Prostate gland (tissue), 2 donors: ENCODE results near the gene FAR1. TPM values are rescaled to one million over a fixed set of nuclear protein-coding genes. Genes with fewer than 3 reads are reported as not detected.
"Not testable (repeated sequence)": the region's sequence is repeated elsewhere in the genome, so short reads cannot be mapped to it uniquely, and the experiment has no call there.

Experiments
- DNase-seq: peaks from one replicate; pipeline ENCODE4 v3.0.0-alpha.2; 2019; ENCODE audit warnings: low spot score
- H3K27ac ChIP-seq, 2 donors: fragments of 200-600 bp; sonication (generic); 2 replicates each; pipeline ENCODE4 v1.5.1; 2017 to 2019
- H3K27me3 ChIP-seq: fragments of 200-600 bp; sonication (generic); replicated peaks from 2 replicates; pipeline ENCODE4 v1.5.1; 2019; ENCODE audit not compliant: insufficient read depth
- H3K36me3 ChIP-seq, 2 donors: fragments of 200-600 bp; sonication (generic); 1 replicate in 1 of 2; 2 replicates in 1 of 2; pipeline versions ENCODE4 v1.5.1 to v1.8.1; 2017 to 2019
- H3K4me1 ChIP-seq: fragments of 200-600 bp; sonication (generic); replicated peaks from 2 replicates; pipeline ENCODE4 v1.5.1; 2019
- H3K4me3 ChIP-seq, 2 donors: fragments of 200-600 bp; sonication (generic); 2 replicates each; pipeline ENCODE4 v1.5.1; 2017 to 2019
- H3K9me3 ChIP-seq: fragments of 200-600 bp; sonication (generic); 2 replicates; pipeline ENCODE4 v1.5.1; 2017
- CTCF ChIP-seq, 4 experiments: fragments of 200-600 bp in 2 of 4; fragments of 450-650 bp in 2 of 4; sonication (generic) in 2 of 4; IDR thresholded peaks; 1 replicate in 3 of 4; 2 replicates in 1 of 4; pipeline ENCODE4 v1.5.1; 2016 to 2019; ENCODE audit warnings: antibody characterized with exemption in 4 of 4, mild to moderate bottlenecking in 2 of 4, moderate library complexity in 2 of 4
- POLR2A ChIP-seq: fragments of 450-650 bp; IDR thresholded peaks from one replicate; pipeline ENCODE4 v1.6.1; 2016; ENCODE audit warnings: antibody characterized with exemption, mild to moderate bottlenecking
- POLR2AphosphoS5 ChIP-seq: sonication (generic); formaldehyde crosslinking; IDR thresholded peaks from one replicate; pipeline ENCODE4 v1.6.1; 2017; ENCODE audit warnings: antibody characterized with exemption
- WGBS: methylation state at CpG from one replicate; pipeline ENCODE4 v1.1.5; 2018; 5-methylcytosine and 5-hydroxymethylcytosine counted together
- intact Hi-C: fragments of 100-400 bp; cut with DNase I; formaldehyde crosslinking; loops from one replicate; pipeline ENCODE4 v1.14.2; 2022
- total RNA-seq, 2 donors: library from RNA; depleted of rRNA; stranded (reverse); fragments of >200 nt; gene quantifications; one replicate each; pipeline ENCODE4 v1.1.0, GENCODE V29; 2016

The FAR1 gene
- total RNA-seq, 2 donors from 2014 or later: 24.5 to 28.0 TPM

- Histone ChIP-seq H3K36me3 (no peaks in the 10 kb centered on the region), H3K4me1 (no peaks in the 10 kb centered on the region), H3K27ac (no peak overlapping the region), H3K27me3 (no peaks in the 10 kb centered on the region), H3K4me3 (no peak overlapping the region), H3K9me3 (no peaks in the 10 kb centered on the region)
- WGBS: 94% methylated on average over 3 of the region's 3 CpGs
- intact Hi-C loops: no loop called here
- TF ChIP-seq CTCF (IDR thresholded peaks at IDR 0.05) (no peak), POLR2A (no peak), POLR2AphosphoS5 (no peak)
- DNase-seq: no peak
Observed at GRCh38 chr11:13734530-13734929, 66.1 kb downstream of the FAR1 start.

- no peak overlapping the region for H3K4me3 ChIP-seq
- no peaks in the 10 kb centered on the region for H3K36me3 ChIP-seq
- no peaks in the 10 kb centered on the region for H3K4me1 ChIP-seq
- H3K9me3 ChIP-seq: no peaks in the 10 kb centered on the region
- H3K27ac ChIP-seq: no peak overlapping the region
- H3K27me3 ChIP-seq: no peaks in the 10 kb centered on the region
- 64% methylated on average over 2 of the region's 2 CpGs for WGBS
- intact Hi-C loops: no loop called here
- no peak for DNase-seq
- TF ChIP-seq POLR2A: no peak
- no peak for TF ChIP-seq CTCF (IDR thresholded peaks at IDR 0.05)
- no peak for TF ChIP-seq POLR2AphosphoS5
Observed at GRCh38 chr11:13745165-13745564, 76.7 kb downstream of the FAR1 start.

- H3K4me1 ChIP-seq, H3K36me3 ChIP-seq, intact Hi-C loops, H3K9me3 ChIP-seq, H3K27me3 ChIP-seq, DNase-seq, H3K27ac ChIP-seq, H3K4me3 ChIP-seq: not testable (repeated sequence)
- WGBS: 86% methylated on average over 5 of the region's 5 CpGs
Observed at GRCh38 chr11:13753316-13753715, 84.8 kb downstream of the FAR1 start.

GRCh38 chr11:13759050-13759449, 90.6 kb downstream of the FAR1 start:
- H3K27ac ChIP-seq: no peak overlapping the region
- H3K4me1 ChIP-seq: no peaks in the 10 kb centered on the region
- intact Hi-C loops: no loop called here
- H3K36me3 ChIP-seq: no peaks in the 10 kb centered on the region
- no peak overlapping the region for H3K4me3 ChIP-seq
- 87% methylated on average over 9 of the region's 9 CpGs for WGBS
- TF ChIP-seq POLR2A (no peak), CTCF (IDR thresholded peaks at IDR 0.05) (no peak), POLR2AphosphoS5 (no peak)
- no peak for DNase-seq
- no peaks in the 10 kb centered on the region for H3K27me3 ChIP-seq
- H3K9me3 ChIP-seq: no peaks in the 10 kb centered on the region

- DNase-seq: no peak
- H3K27ac ChIP-seq: no peak overlapping the region
- intact Hi-C loops: no loop called here
- no peak for TF ChIP-seq CTCF (IDR thresholded peaks at IDR 0.05)
- TF ChIP-seq POLR2A: no peak
- no peak for TF ChIP-seq POLR2AphosphoS5
- H3K9me3 ChIP-seq: no peaks in the 10 kb centered on the region
- no peaks in the 10 kb centered on the region for H3K27me3 ChIP-seq
- H3K36me3 ChIP-seq: no peaks in the 10 kb centered on the region
- no peak overlapping the region for H3K4me3 ChIP-seq
- 95% methylated on average over 3 of the region's 3 CpGs for WGBS
- no peaks in the 10 kb centered on the region for H3K4me1 ChIP-seq
Observed at GRCh38 chr11:13760115-13760514, 91.6 kb downstream of the FAR1 start.
